Natural killer cell (primary cell): ENCODE data around the gene CDK17. TPM values are rescaled to one million over a fixed set of nuclear protein-coding genes. Genes with fewer than 3 reads are reported as not detected.

ENCODE experiments used
- ATAC-seq, 3 donors: fragments of 150-1000 bp in 2 of 3; fragments of 200-7000 bp in 1 of 3; cut with Tn5 transposase; 1 replicate in 1 of 3; 2 replicates in 2 of 3; pipeline ENCODE4 v1.10.0; 2021; ENCODE audit warnings: mild to moderate bottlenecking in 2 of 3, moderate library complexity in 2 of 3
- DNase-seq, 2 donors: peaks; one replicate each; pipeline versions ENCODE4 v3.0.0 to v3.0.0-alpha.2; 2013 to 2021; ENCODE audit warnings: mixed read lengths in 1 of 2
- H3K27ac ChIP-seq: one replicate; pipeline ENCODE4 v1.5.1; 2013; ENCODE audit warnings: mild to moderate bottlenecking, low read length
- H3K27me3 ChIP-seq: one replicate; pipeline ENCODE4 v1.6.1; 2013; ENCODE audit warnings: low read length; ENCODE audit not compliant: control insufficient read depth, insufficient read depth
- H3K36me3 ChIP-seq: one replicate; pipeline ENCODE4 v1.6.1; 2013; ENCODE audit warnings: low read length; ENCODE audit not compliant: control insufficient read depth, insufficient read depth
- H3K4me1 ChIP-seq: one replicate; pipeline ENCODE4 v1.6.1; 2013; ENCODE audit warnings: low read length; ENCODE audit not compliant: control insufficient read depth, insufficient read depth
- H3K4me3 ChIP-seq: one replicate; pipeline ENCODE4 v1.5.1; 2013; ENCODE audit warnings: low read length
- H3K9me3 ChIP-seq: one replicate; pipeline ENCODE4 v1.6.1; 2013; ENCODE audit warnings: low read length; ENCODE audit not compliant: control insufficient read depth, insufficient read depth
- H3K27ac Mint-ChIP-seq, 2 donors: one replicate each; pipeline ENCODE4 v1.8.0; 2022; ENCODE audit warnings: mild to moderate bottlenecking in 2 of 2, mixed read lengths in 2 of 2, moderate library complexity in 1 of 2
- H3K27me3 Mint-ChIP-seq, 2 donors: one replicate each; pipeline ENCODE4 v1.8.0; 2022; ENCODE audit warnings: low read depth in 2 of 2, mixed read lengths in 2 of 2
- H3K36me3 Mint-ChIP-seq: one replicate; pipeline ENCODE4 v1.8.0; 2022; ENCODE audit warnings: mixed read lengths
- H3K4me1 Mint-ChIP-seq, 2 donors: one replicate each; pipeline ENCODE4 v1.8.0; 2022; ENCODE audit warnings: mixed read lengths in 2 of 2
- H3K4me3 Mint-ChIP-seq: one replicate; pipeline ENCODE4 v1.8.0; 2022; ENCODE audit warnings: mild to moderate bottlenecking, moderate library complexity, mixed read lengths
- H3K9me3 Mint-ChIP-seq, 2 donors: one replicate each; pipeline ENCODE4 v1.8.0; 2022; ENCODE audit warnings: mixed read lengths in 2 of 2
- WGBS: methylation state at CpG from one replicate; pipeline ENCODE4 v1.1.7; 2013; ENCODE audit warnings: missing lambda C conversion rate; ENCODE audit not compliant: insufficient coverage; 5-methylcytosine and 5-hydroxymethylcytosine counted together
- intact Hi-C: fragments of 100-400 bp; cut with micrococcal nuclease; formaldehyde crosslinking; loops from one replicate; pipeline ENCODE4 v1.14.2; 2022
- total RNA-seq, 4 donors: library from RNA; stranded (reverse); fragments of 120-200 nt in 1 of 4; gene quantifications; one replicate each; pipeline versions ENCODE4 v1.2.3 to v1.2.4, GENCODE V29; 2013 to 2022
- TF ChIP-seq, protein P1 (sequence below): fragments of 200-600 bp; IDR thresholded peaks from one replicate; pipeline ENCODE4 v1.8.0; 2022; ENCODE audit warnings: antibody characterized with exemption

Gene CDK17
- total RNA-seq, 3 donors from 2014 or later (not counting 1 experiment from before 2014, with no cell fraction given): 199 to 234 (median 232) TPM

DNA sequence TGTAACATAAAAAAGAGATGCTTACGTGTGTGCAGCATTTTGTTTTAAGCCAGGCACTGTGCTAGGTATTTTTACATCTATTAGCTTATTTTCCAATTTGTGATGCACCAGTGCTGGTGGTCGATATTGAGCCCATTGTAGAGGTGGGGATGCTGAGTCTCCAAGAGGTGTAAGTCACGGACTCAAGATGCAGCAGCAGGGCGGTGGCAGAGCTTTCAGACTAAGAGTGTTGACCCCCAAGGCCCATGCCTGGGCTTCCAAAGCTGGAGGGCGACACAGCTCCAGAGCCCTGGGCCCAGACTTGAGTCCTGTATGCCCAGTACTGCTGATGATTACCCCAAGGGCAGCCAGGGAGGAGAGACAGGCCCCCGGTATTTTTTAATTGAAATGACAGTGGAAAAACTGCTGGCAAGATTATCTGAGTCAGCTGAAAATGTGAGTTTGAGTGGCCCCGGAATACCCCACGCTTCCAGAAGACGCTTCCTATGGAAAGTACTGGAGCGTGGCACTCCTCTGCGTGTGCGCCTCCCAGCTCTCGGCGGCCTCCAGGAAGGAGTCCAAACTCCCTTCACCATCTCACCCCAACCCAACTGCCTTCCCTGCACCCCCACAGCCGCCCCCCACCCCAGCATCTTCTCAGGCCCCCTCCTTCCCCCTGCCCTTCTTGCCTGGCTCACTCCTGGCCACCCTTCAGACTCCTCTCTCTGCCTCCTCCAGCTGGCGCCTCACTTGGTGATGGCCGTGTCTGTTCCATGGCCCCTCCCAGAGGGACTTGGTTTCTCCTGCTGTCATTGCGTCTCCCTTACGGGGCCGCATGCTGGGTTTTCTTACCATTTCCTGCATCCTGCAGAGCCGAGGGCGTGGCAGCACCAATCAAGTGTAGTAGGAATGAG lies 165.4 kb downstream of the CDK17 start:
- ATAC-seq (no peak), DNase-seq (no peak)
- H3K4me1 ChIP-seq: peaks cover 48% of the 10 kb centered on the region
- no peaks in the 10 kb centered on the region for H3K27me3 ChIP-seq
- H3K36me3 Mint-ChIP-seq: no peaks in the 10 kb centered on the region
- H3K9me3 Mint-ChIP-seq: no peaks in the 10 kb centered on the region
- H3K36me3 ChIP-seq: peaks cover 2% of the 10 kb centered on the region
- peaks cover 48 to 61% of the 10 kb centered on the region in 2 donors for H3K4me1 Mint-ChIP-seq
- intact Hi-C loops: no loop called here
- H3K4me3 Mint-ChIP-seq: no peak overlapping the region
- WGBS: 93% methylated on average over 21 of the region's 22 CpGs
- TF ChIP-seq, protein P1, sequence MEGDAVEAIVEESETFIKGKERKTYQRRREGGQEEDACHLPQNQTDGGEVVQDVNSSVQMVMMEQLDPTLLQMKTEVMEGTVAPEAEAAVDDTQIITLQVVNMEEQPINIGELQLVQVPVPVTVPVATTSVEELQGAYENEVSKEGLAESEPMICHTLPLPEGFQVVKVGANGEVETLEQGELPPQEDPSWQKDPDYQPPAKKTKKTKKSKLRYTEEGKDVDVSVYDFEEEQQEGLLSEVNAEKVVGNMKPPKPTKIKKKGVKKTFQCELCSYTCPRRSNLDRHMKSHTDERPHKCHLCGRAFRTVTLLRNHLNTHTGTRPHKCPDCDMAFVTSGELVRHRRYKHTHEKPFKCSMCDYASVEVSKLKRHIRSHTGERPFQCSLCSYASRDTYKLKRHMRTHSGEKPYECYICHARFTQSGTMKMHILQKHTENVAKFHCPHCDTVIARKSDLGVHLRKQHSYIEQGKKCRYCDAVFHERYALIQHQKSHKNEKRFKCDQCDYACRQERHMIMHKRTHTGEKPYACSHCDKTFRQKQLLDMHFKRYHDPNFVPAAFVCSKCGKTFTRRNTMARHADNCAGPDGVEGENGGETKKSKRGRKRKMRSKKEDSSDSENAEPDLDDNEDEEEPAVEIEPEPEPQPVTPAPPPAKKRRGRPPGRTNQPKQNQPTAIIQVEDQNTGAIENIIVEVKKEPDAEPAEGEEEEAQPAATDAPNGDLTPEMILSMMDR: no peak
- peak overlapping the region; percentile 31 to 87 for H3K27ac Mint-ChIP-seq
- H3K9me3 ChIP-seq: no peaks in the 10 kb centered on the region
- no peaks in the 10 kb centered on the region for H3K27me3 Mint-ChIP-seq
- no peak overlapping the region for H3K27ac ChIP-seq
- H3K4me3 ChIP-seq: no peak overlapping the region

DNA sequence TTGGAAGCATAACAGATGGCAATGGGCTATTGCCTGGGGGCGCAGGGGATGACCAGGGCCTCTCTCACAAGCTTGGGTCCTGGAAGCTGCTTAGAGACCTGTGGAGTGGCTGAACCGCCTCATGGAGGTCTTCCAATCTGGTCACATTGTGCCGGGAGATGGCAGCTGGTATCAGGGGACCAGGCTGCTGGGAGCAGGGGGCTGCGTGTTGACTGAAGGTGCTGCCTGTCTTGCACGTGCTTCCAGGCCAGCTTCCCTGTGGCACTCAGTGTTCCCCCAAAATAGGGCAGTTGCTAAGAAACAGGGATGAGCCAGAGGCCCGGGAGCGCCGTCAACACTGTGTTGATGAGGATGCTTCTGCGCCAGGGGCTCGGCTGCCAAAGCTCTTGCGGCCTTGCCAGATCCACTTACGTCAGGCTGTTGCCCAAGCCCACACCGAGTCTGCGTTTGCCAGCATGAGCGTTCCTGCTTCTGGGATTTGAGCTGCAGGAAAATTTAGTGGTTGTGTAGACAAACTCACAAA lies 166.2 kb downstream of the CDK17 start:
- ATAC-seq (no peak), DNase-seq (no peak)
- H3K4me3 ChIP-seq: no peak overlapping the region
- no peaks in the 10 kb centered on the region for H3K27me3 ChIP-seq
- no peaks in the 10 kb centered on the region for H3K27me3 Mint-ChIP-seq
- TF ChIP-seq, protein P1: no peak
- no peaks in the 10 kb centered on the region for H3K9me3 Mint-ChIP-seq
- no peaks in the 10 kb centered on the region for H3K36me3 Mint-ChIP-seq
- no peak overlapping the region for H3K27ac Mint-ChIP-seq
- intact Hi-C loops: no loop called here
- H3K27ac ChIP-seq: no peak overlapping the region
- no peaks in the 10 kb centered on the region for H3K9me3 ChIP-seq
- whole genome bisulfite sequencing: 98% methylated on average over 15 of the region's 15 CpGs
- peaks cover 41% of the 10 kb centered on the region for H3K4me1 ChIP-seq
- peaks cover 40 to 53% of the 10 kb centered on the region in 2 donors for H3K4me1 Mint-ChIP-seq
- peaks cover 2% of the 10 kb centered on the region for H3K36me3 ChIP-seq
- no peak overlapping the region for H3K4me3 Mint-ChIP-seq

DNA sequence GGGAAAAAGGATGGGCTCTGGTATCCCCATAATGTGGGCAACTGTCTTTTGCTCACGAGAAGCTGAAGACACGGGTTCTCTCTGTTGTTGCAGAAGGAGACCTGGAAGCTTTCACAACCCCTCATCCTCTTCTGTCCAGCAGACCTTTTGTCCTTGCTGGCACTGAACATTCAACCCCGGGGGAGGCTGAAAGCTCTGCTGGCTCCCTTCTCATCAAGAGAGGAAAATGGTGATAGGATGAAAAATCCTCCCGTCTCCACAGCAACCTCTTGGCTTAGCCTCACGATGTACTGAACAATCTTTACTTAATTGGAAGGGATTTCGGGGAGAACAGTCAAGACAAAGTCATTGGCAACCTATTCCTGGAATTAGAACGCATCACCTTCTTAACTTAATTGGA lies 167.1 kb downstream of the CDK17 start:
- no peaks in the 10 kb centered on the region for H3K36me3 Mint-ChIP-seq
- no peak overlapping the region for H3K4me3 Mint-ChIP-seq
- H3K9me3 Mint-ChIP-seq: no peaks in the 10 kb centered on the region
- no peaks in the 10 kb centered on the region for H3K9me3 ChIP-seq
- no peak overlapping the region for H3K27ac ChIP-seq
- peaks cover 34 to 45% of the 10 kb centered on the region in 2 donors for H3K4me1 Mint-ChIP-seq
- H3K4me3 ChIP-seq: no peak overlapping the region
- H3K27me3 Mint-ChIP-seq: no peaks in the 10 kb centered on the region
- no peak overlapping the region for H3K27ac Mint-ChIP-seq
- DNase-seq (no peak), ATAC-seq (no peak)
- no peaks in the 10 kb centered on the region for H3K27me3 ChIP-seq
- 92% methylated on average over 7 of the region's 7 CpGs for WGBS
- peaks cover 2% of the 10 kb centered on the region for H3K36me3 ChIP-seq
- TF ChIP-seq, protein P1: no peak
- H3K4me1 ChIP-seq: peaks cover 33% of the 10 kb centered on the region
- intact Hi-C loops: no loop called here
